GM18867 (cell line): ENCODE measurements around the gene KATNAL2.
A peak's percentile ranks its signal among the peaks of the same experiment; 100 is the strongest.
"Not testable (repeated sequence)": the region's sequence is repeated elsewhere in the genome, so short reads cannot be mapped to it uniquely, and the experiment has no call there.

Source experiments
- ATAC-seq: cut with Tn5 transposase; IDR thresholded peaks from one replicate; pipeline ENCODE4 v1.9.1; 2021; ENCODE audit warnings: mild to moderate bottlenecking, moderate library complexity; ENCODE audit not compliant: unreplicated experiment

KATNAL2 gene

GRCh38 chr18:46939337-46939963 is 22.0 kb downstream of the KATNAL2 start:
- no peak for ATAC-seq

- ATAC-seq: no peak
These were observed 22.7 kb downstream of the KATNAL2 start for GRCh38 chr18:46939998-46940571.

- ATAC-seq: no peak
These were observed 25.2 kb downstream of the KATNAL2 start for GRCh38 chr18:46942646-46943045.

- ATAC-seq: peak; percentile 98
These were observed 29.4 kb downstream of the KATNAL2 start for GRCh38 chr18:46946656-46947282.

- ATAC-seq: no peak
These were observed 32.8 kb downstream of the KATNAL2 start for GRCh38 chr18:46950064-46950656.

GRCh38 chr18:46953195-46953594 is 35.8 kb downstream of the KATNAL2 start:
- ATAC-seq: no peak

GRCh38 chr18:46958209-46958608 is 40.8 kb downstream of the KATNAL2 start:
- ATAC-seq: no peak

- ATAC-seq: not testable (repeated sequence)
These were observed 46.5 kb downstream of the KATNAL2 start for GRCh38 chr18:46963656-46964578.

- ATAC-seq: not testable (repeated sequence)
These were observed 47.3 kb downstream of the KATNAL2 start for GRCh38 chr18:46964579-46965293.

GRCh38 chr18:46966266-46966665 is 48.9 kb downstream of the KATNAL2 start:
- not testable (repeated sequence) for ATAC-seq

- not testable (repeated sequence) for ATAC-seq
These were observed 52.1 kb downstream of the KATNAL2 start for GRCh38 chr18:46969551-46969950.

GRCh38 chr18:47019870-47020269 is 102.5 kb downstream of the KATNAL2 start:
- not testable (repeated sequence) for ATAC-seq

- ATAC-seq: not testable (repeated sequence)
These were observed 103.4 kb downstream of the KATNAL2 start for GRCh38 chr18:47020757-47021156.

GRCh38 chr18:47022821-47023220 is 105.4 kb downstream of the KATNAL2 start:
- not testable (repeated sequence) for ATAC-seq

- ATAC-seq: not testable (repeated sequence)
These were observed 106.5 kb downstream of the KATNAL2 start for GRCh38 chr18:47023769-47024465.

GRCh38 chr18:47025557-47026174 is 108.3 kb downstream of the KATNAL2 start:
- ATAC-seq: not testable (repeated sequence)

GRCh38 chr18:47028738-47029137 is 111.3 kb downstream of the KATNAL2 start:
- not testable (repeated sequence) for ATAC-seq

- not testable (repeated sequence) for ATAC-seq
These were observed 112.4 kb downstream of the KATNAL2 start for GRCh38 chr18:47029684-47030353.
